Measurements from ENCODE around the gene NOS1AP.

Gene NOS1AP

GRCh38 chr1:162333991-162334390, 264.5 kb downstream of the NOS1AP start:
- DNase-seq (ENCODE audit: extremely low spot score): no peak
- TF ChIP-seq TARDBP (IDR thresholded peaks at IDR 0.05): no peak
- TF ChIP-seq SUZ12 (IDR thresholded peaks at IDR 0.05): no peak
- TF ChIP-seq FOXM1 (IDR thresholded peaks at IDR 0.05; ENCODE audit: borderline replicate concordance): no peak
- TF ChIP-seq FOXK2 (IDR thresholded peaks at IDR 0.05): no peak
- TF ChIP-seq PKNOX1 (IDR thresholded peaks at IDR 0.05): no peak
- TF ChIP-seq ARNT (IDR thresholded peaks at IDR 0.05): no peak
- no peak for TF ChIP-seq ZNF384 (IDR thresholded peaks at IDR 0.05)
- TF ChIP-seq ELF4 (IDR thresholded peaks at IDR 0.05): no peak
- POLR2A ChIA-PET: no interaction called here
- CTCF ChIA-PET: no interaction called here

DNA sequence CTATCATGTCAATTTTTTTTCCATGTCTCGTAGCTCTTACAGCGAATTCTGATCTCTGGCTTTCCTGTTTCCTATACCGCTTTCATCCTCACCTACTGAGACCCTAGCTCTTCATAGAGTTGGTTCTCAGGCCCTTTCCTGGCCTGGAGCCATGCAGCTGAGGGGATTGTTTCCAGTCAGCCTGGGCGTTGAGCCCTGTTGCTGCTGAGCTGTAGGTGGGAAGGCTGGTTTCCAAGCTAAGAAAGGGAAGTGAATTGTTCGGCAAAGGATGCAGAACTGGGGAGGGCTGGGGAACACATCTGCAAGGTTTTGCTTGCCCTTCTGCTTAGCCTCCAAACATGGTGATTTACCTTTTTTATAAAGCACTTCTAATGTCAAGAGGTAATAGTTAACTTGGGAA, 265.6 kb downstream of the NOS1AP start:
- no peak for DNase-seq (ENCODE audit: extremely low spot score)
- ChIA-PET CTCF (no interaction called here), POLR2A (no interaction called here)
- no peak for TF ChIP-seq PKNOX1 (IDR thresholded peaks at IDR 0.05)
- no peak for TF ChIP-seq LEF1 (IDR thresholded peaks at IDR 0.05; ENCODE audit: borderline replicate concordance)
- TF ChIP-seq SP1 (IDR thresholded peaks at IDR 0.05): no peak
- TF ChIP-seq ARNT (IDR thresholded peaks at IDR 0.05): no peak
- TF ChIP-seq NFRKB (IDR thresholded peaks at IDR 0.05): no peak
- no peak for TF ChIP-seq L3MBTL2 (conservative IDR thresholded peaks at IDR 0.05)
- TF ChIP-seq ZNF384 (IDR thresholded peaks at IDR 0.05): no peak
- no peak for TF ChIP-seq FOXM1 (IDR thresholded peaks at IDR 0.05; ENCODE audit: borderline replicate concordance)
- no peak for TF ChIP-seq FOXA1 (IDR thresholded peaks at IDR 0.05)
- TF ChIP-seq BHLHE40 (IDR thresholded peaks at IDR 0.05; ENCODE audit: borderline replicate concordance): no peak
- no peak for TF ChIP-seq SUZ12 (IDR thresholded peaks at IDR 0.05)
- no peak for TF ChIP-seq HDGF (IDR thresholded peaks at IDR 0.05; ENCODE audit: borderline replicate concordance)

DNA sequence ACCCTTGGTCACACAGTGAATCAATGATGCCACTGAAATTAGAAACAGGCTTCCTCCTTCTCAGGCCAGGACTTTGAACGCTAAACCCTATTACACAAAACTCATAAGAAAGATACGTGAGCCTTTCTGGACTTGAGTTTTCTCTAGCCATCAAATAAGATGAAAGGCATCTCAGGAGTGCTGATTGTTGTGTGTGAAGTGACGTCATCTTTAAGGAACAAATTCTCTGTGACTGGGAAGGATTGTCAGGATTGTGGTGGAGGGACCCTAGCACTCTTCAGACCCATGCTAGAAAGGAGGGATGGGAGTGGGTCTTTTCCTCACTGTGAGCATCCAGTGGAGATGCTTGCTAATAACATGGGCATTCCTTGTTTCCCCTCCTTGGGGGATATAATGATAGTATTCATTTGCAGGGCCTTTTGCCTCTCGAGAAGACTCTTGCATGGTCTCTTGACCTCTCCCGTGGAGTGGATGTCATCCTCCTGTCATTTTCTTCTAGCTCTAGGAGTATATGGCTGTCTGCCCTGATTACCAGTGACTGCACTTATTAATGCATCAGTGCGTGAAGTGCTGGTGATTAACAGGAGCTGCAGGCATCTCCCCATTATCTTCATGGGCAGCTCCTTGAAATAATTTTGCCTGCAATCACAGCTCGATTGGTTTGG, 267.3 kb downstream of the NOS1AP start:
- ChIA-PET CTCF (no interaction called here), POLR2A (no interaction called here)
- no peak for TF ChIP-seq SUZ12 (IDR thresholded peaks at IDR 0.05)
- no peak for TF ChIP-seq BHLHE40 (IDR thresholded peaks at IDR 0.05; ENCODE audit: borderline replicate concordance)
- no peak for TF ChIP-seq FOXM1 (IDR thresholded peaks at IDR 0.05; ENCODE audit: borderline replicate concordance)
- no peak for TF ChIP-seq ELF4 (IDR thresholded peaks at IDR 0.05)
- no peak for TF ChIP-seq PKNOX1 (IDR thresholded peaks at IDR 0.05)
- TF ChIP-seq HDGF (IDR thresholded peaks at IDR 0.05; ENCODE audit: borderline replicate concordance): no peak
- TF ChIP-seq FOXK2 (IDR thresholded peaks at IDR 0.05): no peak
- no peak for TF ChIP-seq ZNF384 (IDR thresholded peaks at IDR 0.05)
- no peak for TF ChIP-seq ARNT (IDR thresholded peaks at IDR 0.05)
- no peak for TF ChIP-seq CTBP1 (IDR thresholded peaks at IDR 0.05; ENCODE audit: borderline replicate concordance)
- TF ChIP-seq SP1 (IDR thresholded peaks at IDR 0.05): no peak
- TF ChIP-seq NFRKB (IDR thresholded peaks at IDR 0.05): no peak
- no peak for TF ChIP-seq L3MBTL2 (conservative IDR thresholded peaks at IDR 0.05)
- no peak for TF ChIP-seq FOXA1 (IDR thresholded peaks at IDR 0.05)
- TF ChIP-seq TARDBP (IDR thresholded peaks at IDR 0.05): no peak
- no peak for TF ChIP-seq LEF1 (IDR thresholded peaks at IDR 0.05; ENCODE audit: borderline replicate concordance)
- DNase-seq (ENCODE audit: extremely low spot score): no peak

GRCh38 chr1:162342452-162342983, 273.0 kb downstream of the NOS1AP start:
- TF ChIP-seq ELF4 (IDR thresholded peaks at IDR 0.05) (no peak), ZNF384 (IDR thresholded peaks at IDR 0.05) (no peak), PKNOX1 (IDR thresholded peaks at IDR 0.05) (peak; percentile 54; the same call in 1 of the 2 replicates), L3MBTL2 (conservative IDR thresholded peaks at IDR 0.05) (no peak)

DNA sequence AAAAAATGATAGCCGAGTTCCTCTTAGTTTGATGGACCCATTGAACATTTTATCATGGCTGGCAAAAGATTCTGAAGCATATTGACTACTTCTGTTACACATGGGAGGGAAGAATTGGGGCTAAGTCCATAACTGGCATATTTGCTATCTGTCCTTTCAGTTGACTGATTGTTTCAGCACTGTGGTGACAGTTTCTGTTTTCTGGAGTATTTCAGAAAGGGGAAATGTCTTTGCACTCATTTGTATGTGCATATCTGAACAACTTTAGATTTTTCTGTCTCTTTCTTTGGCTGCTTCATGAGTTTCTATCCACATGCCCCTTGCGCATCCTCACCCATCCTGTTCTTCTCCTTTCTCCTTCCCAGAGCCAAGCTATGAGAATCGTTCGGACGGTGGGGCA, 274.0 kb downstream of the NOS1AP start:
- no peak for DNase-seq (ENCODE audit: extremely low spot score)
- no peak for TF ChIP-seq ARNT (IDR thresholded peaks at IDR 0.05)
- TF ChIP-seq ELF4 (IDR thresholded peaks at IDR 0.05): no peak
- no peak for TF ChIP-seq FOXA1 (IDR thresholded peaks at IDR 0.05)
- POLR2A ChIA-PET: no interaction called here
- CTCF ChIA-PET: interaction anchor here (1.5 kb wide), 1 partner anchor 16 kb away, joined by 3 read pairs; no protein-coding TSS in a partner anchor

More at GRCh38 chr1:162342452-162342983, 273.0 kb downstream of the NOS1AP start:
- DNase-seq (ENCODE audit: extremely low spot score): no peak
- CTCF ChIA-PET: interaction anchor here (0.6 to 1.5 kb wide), 2 partner anchors 15 kb away, joined by 3 to 4 read pairs; no protein-coding TSS in a partner anchor
- POLR2A ChIA-PET: no interaction called here

DNA sequence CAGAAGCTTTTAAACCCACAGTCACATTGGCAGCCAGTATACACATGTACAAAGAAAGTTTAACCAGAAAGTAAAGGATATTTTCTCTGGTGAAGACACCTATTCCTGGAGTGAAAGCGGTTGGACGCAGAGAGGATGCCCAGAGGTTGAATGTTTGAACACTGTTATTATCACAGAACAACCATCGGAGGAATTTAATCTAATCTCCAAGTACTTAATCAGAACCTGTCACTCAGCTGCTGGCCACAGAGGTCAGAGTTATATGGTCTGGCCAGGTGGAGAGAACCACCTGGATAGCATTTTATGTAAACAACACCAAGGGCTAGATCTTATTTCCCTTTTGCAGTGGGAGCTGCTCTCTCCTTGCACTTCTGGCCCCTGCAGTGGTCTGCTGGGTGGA, 277.8 kb downstream of the NOS1AP start:
- ChIA-PET POLR2A (no interaction called here), CTCF (interaction anchor here (2.3 kb wide), 1 partner anchor 10 kb away, joined by 7 read pairs; no protein-coding TSS in a partner anchor)
- DNase-seq (ENCODE audit: extremely low spot score): no peak
- no peak for TF ChIP-seq ZNF384 (IDR thresholded peaks at IDR 0.05)
- TF ChIP-seq ARNT (IDR thresholded peaks at IDR 0.05): no peak
- TF ChIP-seq LEF1 (IDR thresholded peaks at IDR 0.05; ENCODE audit: borderline replicate concordance): no peak
- TF ChIP-seq NFRKB (IDR thresholded peaks at IDR 0.05): no peak
- no peak for TF ChIP-seq BHLHE40 (IDR thresholded peaks at IDR 0.05; ENCODE audit: borderline replicate concordance)
